ENCODE measurements around the gene ABCC1. TPM values are rescaled to one million over a fixed set of nuclear protein-coding genes. Genes with fewer than 3 reads are reported as not detected.
A peak's percentile ranks its signal among the peaks of the same experiment; 100 is the strongest.

The ABCC1 gene
- total RNA-seq, 1 experiment from 2014 or later = 139 TPM

- no peak for DNase-seq
- ChIA-PET CTCF (interaction anchor here (0.6 kb wide), 1 partner anchor 125 kb away, joined by 3 read pairs; no protein-coding TSS in a partner anchor), POLR2A (ENCODE audit: unreplicated experiment) (no interaction called here)
- Histone ChIP-seq H3K4me1 (replicated peaks; ENCODE audit: insufficient read depth) (peaks cover 86% of the 10 kb centered on the region), H3K79me2 (ENCODE audit: low read depth) (peaks cover 73% of the 10 kb centered on the region), H3K4me3 (no peak overlapping the region), H4K20me1 (ENCODE audit: insufficient read depth) (no peaks in the 10 kb centered on the region), H3K36me3 (ENCODE audit: low read depth) (peaks cover 47% of the 10 kb centered on the region), H3K4me2 (no peak overlapping the region), H3F3A (ENCODE audit: insufficient read depth, low read depth) (peaks cover 82% of the 10 kb centered on the region), H3K9me2 (ENCODE audit: insufficient read depth) (no peaks in the 10 kb centered on the region), H2AFZ (no peak overlapping the region), H3K27ac (peak overlapping the region; percentile 81), H3K27me3 (ENCODE audit: insufficient read depth, low read depth) (no peaks in the 10 kb centered on the region), H3K9me3 (ENCODE audit: insufficient read depth, low read depth) (no peaks in the 10 kb centered on the region)
- TF ChIP-seq CTCF (conservative IDR thresholded peaks at IDR 0.05) (no peak), EZH2 (IDR thresholded peaks at IDR 0.05; ENCODE audit: low read depth) (no peak)
- no TSS peak for BruUV-seq (replicated peaks)
- intact Hi-C loops (cut with micrococcal nuclease; ENCODE audit: unreplicated experiment) = loop anchor here (5.0 kb wide), 1 partner anchor 141 kb away; no protein-coding TSS in a partner anchor
Observed at GRCh38 chr16:16018705-16019104, 69.3 kb downstream of the ABCC1 start.

DNA sequence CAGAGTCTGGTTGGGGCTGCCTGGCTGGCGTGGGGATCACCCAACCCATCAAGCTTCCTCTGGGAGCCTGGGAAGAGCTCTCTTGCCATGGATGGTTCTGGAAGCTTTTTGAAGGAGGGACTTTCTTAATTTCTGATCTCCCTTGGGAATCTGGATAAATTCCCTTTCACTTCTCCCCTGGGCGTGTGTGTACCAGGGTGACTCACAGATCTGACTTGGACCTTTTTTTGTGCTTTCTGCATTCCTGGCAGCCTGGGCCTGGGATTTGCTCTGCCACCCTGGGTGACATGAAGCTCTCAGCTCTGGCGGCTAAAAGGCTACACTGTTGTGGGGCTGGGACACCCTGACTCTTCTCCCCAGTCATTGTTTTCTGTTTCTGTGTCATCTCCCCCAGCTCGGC lies 70.1 kb downstream of the ABCC1 start:
- Histone ChIP-seq H3K4me1 (replicated peaks; ENCODE audit: insufficient read depth) (peaks cover 91% of the 10 kb centered on the region), H3K9me3 (ENCODE audit: insufficient read depth, low read depth) (no peaks in the 10 kb centered on the region), H3K27me3 (ENCODE audit: insufficient read depth, low read depth) (no peaks in the 10 kb centered on the region), H3K79me2 (ENCODE audit: low read depth) (peaks cover 81% of the 10 kb centered on the region), H3K27ac (peak overlapping the region; percentile 81), H4K20me1 (ENCODE audit: insufficient read depth) (no peaks in the 10 kb centered on the region), H3K36me3 (ENCODE audit: low read depth) (peaks cover 47% of the 10 kb centered on the region), H3F3A (ENCODE audit: insufficient read depth, low read depth) (peaks cover 74% of the 10 kb centered on the region), H3K4me2 (peak overlapping the region; percentile 63), H3K9me2 (ENCODE audit: insufficient read depth) (no peaks in the 10 kb centered on the region), H3K4me3 (no peak overlapping the region), H2AFZ (no peak overlapping the region)
- intact Hi-C loops (cut with micrococcal nuclease; ENCODE audit: unreplicated experiment) = loop anchor here (5.0 kb wide), 1 partner anchor 142 kb away; no protein-coding TSS in a partner anchor
- ChIA-PET CTCF (interaction anchor here (0.5 to 0.6 kb wide), 2 partner anchors 72 to 145 kb away, joined by 4 read pairs; no protein-coding TSS in a partner anchor), POLR2A (ENCODE audit: unreplicated experiment) (interaction anchor here (0.6 to 0.8 kb wide), 3 partner anchors 22 to 55 kb away, joined by 11 to 16 read pairs (median 11); no protein-coding TSS in a partner anchor)
- no TSS peak for BruUV-seq (replicated peaks)
- DNase-seq = peak; percentile 80 to 83
- TF ChIP-seq EZH2 (IDR thresholded peaks at IDR 0.05; ENCODE audit: low read depth) (no peak), CTCF (conservative IDR thresholded peaks at IDR 0.05) (no peak)

- no peaks in the 10 kb centered on the region for H3K27me3 ChIP-seq (ENCODE audit: insufficient read depth, low read depth)
- no peaks in the 10 kb centered on the region for H4K20me1 ChIP-seq (ENCODE audit: insufficient read depth)
- DNase-seq = no peak
- H3K9me2 ChIP-seq (ENCODE audit: insufficient read depth) = no peaks in the 10 kb centered on the region
- no peak overlapping the region for H3K4me3 ChIP-seq
- CTCF ChIA-PET = no interaction called here
- peaks cover 44% of the 10 kb centered on the region for H3K36me3 ChIP-seq (ENCODE audit: low read depth)
- H3K9me3 ChIP-seq (ENCODE audit: insufficient read depth, low read depth) = no peaks in the 10 kb centered on the region
- no TSS peak for BruUV-seq (replicated peaks)
- H3K4me2 ChIP-seq = peak overlapping the region; percentile 63
- intact Hi-C loops (cut with micrococcal nuclease; ENCODE audit: unreplicated experiment) = loop anchor here (5.0 kb wide), 1 partner anchor 73 kb away; the partner anchor contains the start of gene ABCC1
- H3K79me2 ChIP-seq (ENCODE audit: low read depth) = peaks cover 86% of the 10 kb centered on the region
- no peak overlapping the region for H2AFZ ChIP-seq
- peaks cover 73% of the 10 kb centered on the region for H3F3A ChIP-seq (ENCODE audit: insufficient read depth, low read depth)
- H3K4me1 ChIP-seq (replicated peaks; ENCODE audit: insufficient read depth) = peaks cover 89% of the 10 kb centered on the region
- no peak for TF ChIP-seq EZH2 (IDR thresholded peaks at IDR 0.05; ENCODE audit: low read depth)
- no peak for TF ChIP-seq CTCF (conservative IDR thresholded peaks at IDR 0.05)
- POLR2A ChIA-PET (ENCODE audit: unreplicated experiment) = interaction anchor here (0.6 kb wide), 2 partner anchors 21 to 22 kb away, joined by 3 to 16 read pairs; no protein-coding TSS in a partner anchor
- H3K27ac ChIP-seq = peak overlapping the region; percentile 81
Observed at GRCh38 chr16:16020291-16020690, 70.9 kb downstream of the ABCC1 start.
